ENCODE data around the gene UNC93A.

DNA sequence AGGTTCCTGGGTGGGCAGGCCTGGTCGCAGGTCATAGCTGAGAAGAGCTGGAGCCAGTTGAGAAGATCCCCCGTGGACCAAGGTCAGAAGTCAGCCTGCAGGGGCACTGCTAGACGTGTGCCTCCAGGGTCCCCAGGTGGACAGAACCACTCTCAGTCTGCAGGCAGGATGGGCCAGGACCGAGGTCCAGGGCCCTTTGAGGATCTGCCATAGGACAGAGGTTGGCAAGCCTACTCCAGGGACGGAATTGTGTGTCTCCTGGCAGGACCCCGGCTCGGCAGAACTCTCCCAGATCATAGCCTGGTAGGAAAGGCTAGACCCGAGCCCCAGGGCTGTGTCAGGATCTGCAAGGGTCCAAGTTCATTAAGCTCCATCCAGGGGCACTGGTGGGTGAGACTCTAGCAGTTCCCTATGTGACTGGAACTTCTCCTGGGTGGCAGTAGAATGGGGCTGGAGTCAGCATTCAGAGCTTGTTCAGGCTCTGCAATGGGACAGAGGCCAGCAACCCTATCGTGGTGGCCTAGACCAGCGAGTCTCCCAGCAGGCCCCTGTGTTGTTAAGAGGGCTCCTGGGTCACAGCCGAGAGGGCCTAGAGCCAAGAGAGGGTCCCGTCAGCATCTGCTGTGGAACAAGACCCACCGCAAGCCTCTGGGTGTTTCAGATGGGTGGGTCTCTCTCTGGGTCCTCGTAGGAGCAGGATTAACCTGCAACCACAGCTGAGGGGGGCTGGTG, 51.9 kb downstream of the UNC93A start:
- no peak for TF ChIP-seq CTCF (IDR thresholded peaks at IDR 0.05)
- TF ChIP-seq POLR2A (IDR thresholded peaks at IDR 0.05): no peak
